Hepatocyte (in vitro differentiated cells): ENCODE measurements around the gene SRPRB.

Experiments
- EZH2 ChIP-seq: fragments of 200-600 bp; sonication (generic); IDR thresholded peaks from 2 replicates; pipeline ENCODE4 v1.6.1; 2016; ENCODE audit warnings: antibody characterized with exemption, mild to moderate bottlenecking, borderline replicate concordance
- TF ChIP-seq, protein P1 (sequence below): fragments of 200-600 bp; sonication (generic); IDR thresholded peaks from 2 replicates; pipeline ENCODE4 v1.5.1; 2016; ENCODE audit warnings: antibody characterized with exemption, mild to moderate bottlenecking; ENCODE audit not compliant: poor library complexity

DNA sequence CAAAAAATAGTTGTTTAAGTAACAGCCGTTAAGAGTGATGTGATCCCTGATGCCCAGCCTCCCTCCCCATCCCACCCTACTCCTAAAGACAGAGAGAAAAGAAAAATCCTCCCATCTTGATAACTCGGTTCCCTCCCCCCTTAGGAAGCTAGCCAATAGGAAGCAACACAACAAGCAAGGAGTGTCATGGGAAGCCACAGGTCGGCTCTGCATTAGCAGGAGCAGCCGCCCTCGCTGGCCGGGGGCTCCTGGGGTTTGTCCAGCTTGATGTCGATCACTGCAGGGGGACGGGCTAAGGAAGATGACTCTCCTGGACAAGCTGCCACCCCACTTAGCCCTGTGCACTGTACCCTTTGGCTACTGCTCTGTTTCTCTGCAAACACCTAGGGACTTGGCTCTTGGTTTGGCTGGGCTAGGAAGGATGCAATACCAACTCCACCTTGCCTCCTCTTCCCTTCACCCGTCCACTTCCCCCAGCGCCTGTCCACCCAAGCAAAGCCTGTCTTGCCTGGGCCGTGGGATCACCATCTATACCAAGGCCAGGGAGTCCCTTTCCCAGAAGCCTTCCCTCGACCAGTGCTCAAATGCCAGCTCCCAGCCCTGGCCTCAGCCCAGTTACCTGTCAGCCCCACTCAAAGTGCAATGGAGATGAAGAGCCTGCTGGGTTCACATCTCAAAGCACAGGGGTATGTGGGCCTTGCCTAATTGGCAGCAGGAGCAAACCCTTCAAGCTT is 23.1 kb downstream of the SRPRB start:
- TF ChIP-seq, protein P1, sequence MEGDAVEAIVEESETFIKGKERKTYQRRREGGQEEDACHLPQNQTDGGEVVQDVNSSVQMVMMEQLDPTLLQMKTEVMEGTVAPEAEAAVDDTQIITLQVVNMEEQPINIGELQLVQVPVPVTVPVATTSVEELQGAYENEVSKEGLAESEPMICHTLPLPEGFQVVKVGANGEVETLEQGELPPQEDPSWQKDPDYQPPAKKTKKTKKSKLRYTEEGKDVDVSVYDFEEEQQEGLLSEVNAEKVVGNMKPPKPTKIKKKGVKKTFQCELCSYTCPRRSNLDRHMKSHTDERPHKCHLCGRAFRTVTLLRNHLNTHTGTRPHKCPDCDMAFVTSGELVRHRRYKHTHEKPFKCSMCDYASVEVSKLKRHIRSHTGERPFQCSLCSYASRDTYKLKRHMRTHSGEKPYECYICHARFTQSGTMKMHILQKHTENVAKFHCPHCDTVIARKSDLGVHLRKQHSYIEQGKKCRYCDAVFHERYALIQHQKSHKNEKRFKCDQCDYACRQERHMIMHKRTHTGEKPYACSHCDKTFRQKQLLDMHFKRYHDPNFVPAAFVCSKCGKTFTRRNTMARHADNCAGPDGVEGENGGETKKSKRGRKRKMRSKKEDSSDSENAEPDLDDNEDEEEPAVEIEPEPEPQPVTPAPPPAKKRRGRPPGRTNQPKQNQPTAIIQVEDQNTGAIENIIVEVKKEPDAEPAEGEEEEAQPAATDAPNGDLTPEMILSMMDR, result no peak
- TF ChIP-seq EZH2, result no peak
